NCI-H2029 (cell line): Measurements from ENCODE around the gene PCDHGC3.
A peak's percentile ranks its signal among the peaks of the same experiment; 100 is the strongest.
"Not testable (repeated sequence)": the region's sequence is repeated elsewhere in the genome, so short reads cannot be mapped to it uniquely, and the experiment has no call there.

Source experiments
- DNase-seq: peaks from one replicate; lab custom pipeline; 2025; lab: John Stamatoyannopoulos, UW

The PCDHGC3 gene

DNA sequence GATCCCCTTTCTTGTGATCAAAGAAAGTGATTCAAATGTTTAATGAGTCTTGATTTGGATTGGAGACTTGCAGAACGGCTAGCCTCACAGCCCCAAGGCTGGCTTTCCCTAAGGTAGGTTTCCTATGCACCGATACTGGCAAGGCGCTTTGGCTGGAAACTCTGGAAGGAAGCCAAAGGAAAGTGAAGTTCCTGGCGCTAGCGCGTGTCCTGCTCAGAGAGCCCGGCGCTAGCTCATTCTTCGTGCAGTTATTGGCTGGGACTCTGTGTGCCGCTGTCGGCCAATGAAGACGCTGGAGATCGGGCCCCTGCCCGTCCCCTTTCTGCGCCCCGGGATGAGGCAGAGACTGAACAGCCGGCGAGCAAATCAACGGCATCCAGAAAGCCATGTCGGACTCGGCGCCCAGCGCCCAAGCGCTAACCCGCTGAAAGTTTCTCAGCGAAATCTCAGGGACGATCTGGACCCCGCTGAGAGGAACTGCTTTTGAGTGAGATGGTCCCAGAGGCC is at the start of gene PCDHGC3:
Gene PCDHGC3, plus strand, starts transcription at position 342 of the 507 bp plus-strand sequence. Its CDS starts 151 bp downstream, at position 493.
- peak; percentile 84 for DNase-seq

GRCh38 chr5:141427783-141428426 is 47.9 kb upstream of the PCDHGC3 start:
- no peak for DNase-seq

GRCh38 chr5:141430332-141431113 is 45.2 kb upstream of the PCDHGC3 start, which contains the start of gene PCDHGA12:
PCDHGA12 (plus strand) TSS chr5:141430507; CDS start chr5:141430760, 253 bp downstream.
- no peak for DNase-seq

- DNase-seq = no peak
These were observed 44.5 kb upstream of the PCDHGC3 start for GRCh38 chr5:141431286-141431685.

DNA sequence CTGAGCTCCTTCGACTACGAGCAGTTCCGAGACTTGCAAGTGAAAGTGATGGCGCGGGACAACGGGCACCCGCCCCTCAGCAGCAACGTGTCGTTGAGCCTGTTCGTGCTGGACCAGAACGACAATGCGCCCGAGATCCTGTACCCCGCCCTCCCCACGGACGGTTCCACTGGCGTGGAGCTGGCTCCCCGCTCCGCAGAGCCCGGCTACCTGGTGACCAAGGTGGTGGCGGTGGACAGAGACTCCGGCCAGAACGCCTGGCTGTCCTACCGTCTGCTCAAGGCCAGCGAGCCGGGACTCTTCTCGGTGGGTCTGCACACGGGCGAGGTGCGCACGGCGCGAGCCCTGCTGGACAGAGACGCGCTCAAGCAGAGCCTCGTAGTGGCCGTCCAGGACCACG is 43.5 kb upstream of the PCDHGC3 start:
- DNase-seq = not testable (repeated sequence)

DNA sequence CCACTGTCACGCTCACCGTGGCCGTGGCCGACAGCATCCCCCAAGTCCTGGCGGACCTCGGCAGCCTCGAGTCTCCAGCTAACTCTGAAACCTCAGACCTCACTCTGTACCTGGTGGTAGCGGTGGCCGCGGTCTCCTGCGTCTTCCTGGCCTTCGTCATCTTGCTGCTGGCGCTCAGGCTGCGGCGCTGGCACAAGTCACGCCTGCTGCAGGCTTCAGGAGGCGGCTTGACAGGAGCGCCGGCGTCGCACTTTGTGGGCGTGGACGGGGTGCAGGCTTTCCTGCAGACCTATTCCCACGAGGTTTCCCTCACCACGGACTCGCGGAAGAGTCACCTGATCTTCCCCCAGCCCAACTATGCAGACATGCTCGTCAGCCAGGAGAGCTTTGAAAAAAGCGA is 43.0 kb upstream of the PCDHGC3 start:
- not testable (repeated sequence) for DNase-seq

GRCh38 chr5:141434006-141434405 is 41.8 kb upstream of the PCDHGC3 start:
- DNase-seq = no peak

DNA sequence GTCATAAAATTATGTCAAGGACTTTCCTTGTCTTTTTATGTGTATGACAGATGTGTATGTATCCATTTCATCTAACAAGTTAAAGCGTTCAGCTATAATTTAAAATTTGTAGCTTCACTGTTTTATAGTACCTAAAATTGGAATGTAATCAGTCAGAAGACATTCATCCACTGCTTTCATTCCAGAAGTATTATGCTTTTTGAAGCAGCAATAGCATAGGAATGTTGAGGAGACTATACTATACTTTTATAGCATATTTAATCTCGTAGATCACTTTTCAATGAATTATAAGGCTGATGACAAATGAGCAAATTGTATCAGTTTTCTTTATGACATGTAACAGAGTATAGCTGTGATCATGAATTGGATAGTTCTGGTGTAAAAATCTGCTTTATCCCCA is 38.5 kb upstream of the PCDHGC3 start:
- DNase-seq = no peak

DNA sequence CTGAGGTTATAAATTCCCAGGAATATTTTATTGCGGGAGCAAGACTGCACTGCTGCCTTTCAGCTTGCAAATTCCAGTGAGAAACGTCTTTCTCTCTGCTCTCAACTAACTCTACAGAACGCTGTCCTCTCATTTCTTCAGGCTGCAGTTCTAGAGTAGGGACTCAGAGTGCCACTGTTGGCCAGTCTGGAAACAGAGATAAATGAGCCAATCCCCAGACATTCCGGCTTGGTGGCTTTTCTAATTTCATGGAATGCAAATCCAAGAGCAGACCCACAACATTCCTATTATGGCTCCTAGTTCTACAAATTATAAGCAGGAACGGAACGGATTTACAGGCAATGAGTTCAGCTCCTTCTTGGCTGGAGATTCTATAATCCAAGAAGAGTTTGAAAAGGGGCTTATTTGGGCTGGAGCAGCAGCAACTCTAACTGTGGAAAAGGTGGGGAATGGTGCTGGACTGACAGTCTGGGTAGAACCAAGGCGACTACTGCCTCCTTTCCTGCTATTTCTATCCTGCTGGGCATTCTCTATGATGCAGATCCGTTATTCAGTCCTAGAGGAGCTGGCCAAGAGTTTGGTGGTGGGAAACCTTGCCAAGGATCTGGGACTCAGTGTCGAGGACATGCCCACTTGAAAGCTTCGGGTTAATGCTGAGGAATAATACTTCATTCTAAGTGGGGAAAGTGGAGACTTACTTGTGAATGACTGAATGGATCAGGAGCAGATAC is 36.2 kb upstream of the PCDHGC3 start:
- no peak for DNase-seq

- DNase-seq = no peak
These were observed 35.4 kb upstream of the PCDHGC3 start for GRCh38 chr5:141440341-141440740.

DNA sequence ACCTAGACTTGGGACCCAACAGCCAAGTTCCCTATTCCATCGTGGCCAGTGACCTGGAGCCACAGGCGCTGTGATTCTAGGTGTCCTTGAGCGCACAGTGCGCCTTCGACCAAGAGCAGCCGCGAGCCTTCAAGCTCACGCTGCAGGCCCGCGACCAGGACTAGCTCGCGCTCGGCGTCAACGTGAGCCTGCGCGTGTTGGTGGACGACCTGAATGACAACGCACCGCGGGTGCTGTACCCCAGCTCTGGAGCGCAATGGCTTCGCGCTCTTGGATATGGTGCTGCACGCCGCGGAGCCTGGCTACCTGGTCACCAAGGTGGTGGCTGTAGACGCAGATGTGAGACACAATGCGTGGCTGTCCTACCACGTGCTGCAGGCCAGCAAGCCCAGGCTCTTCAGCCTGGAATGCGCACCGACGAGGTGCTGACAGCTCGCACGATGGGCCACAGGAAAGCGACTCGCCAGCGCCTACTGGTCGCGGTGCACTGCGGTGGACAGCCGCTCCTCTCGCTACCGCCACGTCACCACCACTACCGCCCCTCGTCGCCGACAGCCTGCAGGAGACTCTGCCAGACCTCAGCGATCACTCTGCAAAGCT is 34.1 kb upstream of the PCDHGC3 start:
- DNase-seq = no peak

GRCh38 chr5:141465351-141465750 is 10.4 kb upstream of the PCDHGC3 start:
- DNase-seq = no peak

DNA sequence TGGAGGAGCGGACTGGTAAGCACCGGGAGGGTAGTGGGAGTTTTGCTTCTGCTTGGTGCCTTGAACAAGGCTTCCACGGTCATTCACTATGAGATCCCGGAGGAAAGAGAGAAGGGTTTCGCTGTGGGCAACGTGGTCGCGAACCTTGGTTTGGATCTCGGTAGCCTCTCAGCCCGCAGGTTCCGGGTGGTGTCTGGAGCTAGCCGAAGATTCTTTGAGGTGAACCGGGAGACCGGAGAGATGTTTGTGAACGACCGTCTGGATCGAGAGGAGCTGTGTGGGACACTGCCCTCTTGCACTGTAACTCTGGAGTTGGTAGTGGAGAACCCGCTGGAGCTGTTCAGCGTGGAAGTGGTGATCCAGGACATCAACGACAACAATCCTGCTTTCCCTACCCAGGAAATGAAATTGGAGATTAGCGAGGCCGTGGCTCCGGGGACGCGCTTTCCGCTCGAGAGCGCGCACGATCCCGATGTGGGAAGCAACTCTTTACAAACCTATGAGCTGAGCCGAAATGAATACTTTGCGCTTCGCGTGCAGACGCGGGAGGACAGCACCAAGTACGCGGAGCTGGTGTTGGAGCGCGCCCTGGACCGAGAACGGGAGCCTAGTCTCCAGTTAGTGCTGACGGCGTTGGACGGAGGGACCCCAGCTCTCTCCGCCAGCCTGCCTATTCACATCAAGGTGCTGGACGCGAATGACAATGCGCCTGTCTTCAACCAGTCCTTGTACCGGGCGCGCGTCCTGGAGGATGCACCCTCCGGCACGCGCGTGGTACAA is 556 bp downstream of the PCDHGC3 start:
- peak; percentile 63 for DNase-seq

- DNase-seq = no peak
These were observed 1.3 kb downstream of the PCDHGC3 start for GRCh38 chr5:141477044-141477575.

GRCh38 chr5:141477815-141478214 is 2.0 kb downstream of the PCDHGC3 start:
- DNase-seq = no peak

- DNase-seq = peak; percentile 74
These were observed 2.7 kb downstream of the PCDHGC3 start for GRCh38 chr5:141478321-141478945.

DNA sequence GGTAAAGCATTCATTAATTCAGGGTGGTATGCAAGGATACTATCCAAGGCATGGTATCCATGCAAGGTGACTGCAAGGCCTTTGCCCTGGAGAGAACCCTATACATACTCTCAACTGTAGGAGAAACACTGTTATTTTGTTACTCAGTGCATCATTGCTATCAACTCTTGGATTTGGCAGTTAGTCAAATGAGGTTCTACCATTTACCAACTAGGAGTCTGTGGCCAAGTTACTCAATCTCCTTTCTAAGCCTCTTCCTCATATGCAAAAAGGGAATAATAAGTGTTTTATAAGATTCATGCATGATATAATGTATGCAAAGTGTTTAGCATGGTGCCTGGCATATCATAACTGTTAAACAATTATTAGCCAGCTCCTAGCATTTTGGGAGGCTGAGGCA is 4.0 kb downstream of the PCDHGC3 start:
- DNase-seq = no peak

GRCh38 chr5:141483902-141484301 is 8.1 kb downstream of the PCDHGC3 start:
- no peak for DNase-seq

- DNase-seq = no peak
These were observed 8.5 kb downstream of the PCDHGC3 start for GRCh38 chr5:141484310-141484640.

DNA sequence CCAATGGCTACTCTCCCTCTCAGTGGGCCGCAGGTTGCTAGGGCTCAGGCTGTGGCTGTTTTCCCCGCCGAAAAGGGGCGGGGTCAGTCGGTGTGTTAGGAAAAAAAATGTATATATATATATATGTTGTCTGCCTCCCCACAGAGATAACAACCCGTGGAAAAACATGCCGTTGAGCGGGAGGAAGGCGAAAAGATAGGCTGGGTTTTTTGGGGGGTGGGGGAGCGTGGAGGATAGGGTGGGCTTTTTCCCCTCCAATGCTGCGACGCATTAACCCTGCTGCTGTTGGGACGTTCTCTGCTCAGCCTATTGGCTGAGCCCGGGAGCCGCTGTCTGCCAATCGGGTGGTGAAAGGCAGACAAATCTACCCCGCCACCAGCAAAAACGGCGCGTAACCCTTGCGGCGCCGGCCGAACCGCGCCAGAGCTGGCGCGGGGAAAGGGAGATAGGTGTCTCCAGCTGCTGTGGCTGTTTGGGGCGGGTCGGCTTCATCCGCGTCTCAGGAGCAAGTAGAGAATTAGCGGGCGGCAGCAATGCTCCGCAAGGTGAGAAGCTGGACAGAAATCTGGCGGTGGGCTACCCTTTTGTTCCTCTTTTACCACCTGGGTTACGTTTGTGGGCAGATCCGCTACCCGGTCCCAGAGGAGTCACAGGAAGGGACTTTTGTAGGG is 9.0 kb downstream of the PCDHGC3 start, which contains the start of gene PCDHGC4:
Gene PCDHGC4, plus strand, starts transcription at position 390 of the 671 bp plus-strand sequence. Its CDS starts 144 bp downstream, at position 534.
- peak; percentile 47 for DNase-seq
